ENCODE results near the gene LDHB.

The LDHB gene

GRCh38 chr12:21657326-21658077 is at the start of gene LDHB (continued):
- TF ChIP-seq BCL6B (tag by site-specific recombination; IDR thresholded peaks at IDR 0.05), result no peak
- 0 out of 2 replicates have a peak, but pooled peaks have one; percentile 22 for TF ChIP-seq ZNF596 (tag by site-specific recombination; IDR thresholded peaks at IDR 0.05)
- no peak for TF ChIP-seq ZFP69B (tag by site-specific recombination; IDR thresholded peaks at IDR 0.05)
- TF ChIP-seq ZNF26 (tag by site-specific recombination; IDR thresholded peaks at IDR 0.05), result no peak
- no peak for TF ChIP-seq ZNF658 (tag by site-specific recombination; IDR thresholded peaks at IDR 0.05)
- 0 out of 2 replicates have a peak, but pooled peaks have one; percentile 31 for TF ChIP-seq REST (tag by site-specific recombination; IDR thresholded peaks at IDR 0.05)
- TF ChIP-seq ZNF776 (tag by site-specific recombination; IDR thresholded peaks at IDR 0.05; ENCODE audit: borderline replicate concordance), result no peak
- TF ChIP-seq ZNF223 (tag by site-specific recombination; IDR thresholded peaks at IDR 0.05), result no peak
- peak; percentile 28; the same call in 1 of the 2 replicates for TF ChIP-seq ZBTB20 (tag by site-specific recombination; IDR thresholded peaks at IDR 0.05)
- TF ChIP-seq, protein P1, sequence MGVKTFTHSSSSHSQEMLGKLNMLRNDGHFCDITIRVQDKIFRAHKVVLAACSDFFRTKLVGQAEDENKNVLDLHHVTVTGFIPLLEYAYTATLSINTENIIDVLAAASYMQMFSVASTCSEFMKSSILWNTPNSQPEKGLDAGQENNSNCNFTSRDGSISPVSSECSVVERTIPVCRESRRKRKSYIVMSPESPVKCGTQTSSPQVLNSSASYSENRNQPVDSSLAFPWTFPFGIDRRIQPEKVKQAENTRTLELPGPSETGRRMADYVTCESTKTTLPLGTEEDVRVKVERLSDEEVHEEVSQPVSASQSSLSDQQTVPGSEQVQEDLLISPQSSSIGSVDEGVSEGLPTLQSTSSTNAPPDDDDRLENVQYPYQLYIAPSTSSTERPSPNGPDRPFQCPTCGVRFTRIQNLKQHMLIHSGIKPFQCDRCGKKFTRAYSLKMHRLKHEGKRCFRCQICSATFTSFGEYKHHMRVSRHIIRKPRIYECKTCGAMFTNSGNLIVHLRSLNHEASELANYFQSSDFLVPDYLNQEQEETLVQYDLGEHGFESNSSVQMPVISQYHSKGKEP (tag by site-specific recombination; IDR thresholded peaks at IDR 0.05), result no peak
- no peak for TF ChIP-seq RBAK (tag by site-specific recombination; IDR thresholded peaks at IDR 0.05)
- no peak for TF ChIP-seq ZNF558 (tag by site-specific recombination; IDR thresholded peaks at IDR 0.05)
- TF ChIP-seq, protein P2, sequence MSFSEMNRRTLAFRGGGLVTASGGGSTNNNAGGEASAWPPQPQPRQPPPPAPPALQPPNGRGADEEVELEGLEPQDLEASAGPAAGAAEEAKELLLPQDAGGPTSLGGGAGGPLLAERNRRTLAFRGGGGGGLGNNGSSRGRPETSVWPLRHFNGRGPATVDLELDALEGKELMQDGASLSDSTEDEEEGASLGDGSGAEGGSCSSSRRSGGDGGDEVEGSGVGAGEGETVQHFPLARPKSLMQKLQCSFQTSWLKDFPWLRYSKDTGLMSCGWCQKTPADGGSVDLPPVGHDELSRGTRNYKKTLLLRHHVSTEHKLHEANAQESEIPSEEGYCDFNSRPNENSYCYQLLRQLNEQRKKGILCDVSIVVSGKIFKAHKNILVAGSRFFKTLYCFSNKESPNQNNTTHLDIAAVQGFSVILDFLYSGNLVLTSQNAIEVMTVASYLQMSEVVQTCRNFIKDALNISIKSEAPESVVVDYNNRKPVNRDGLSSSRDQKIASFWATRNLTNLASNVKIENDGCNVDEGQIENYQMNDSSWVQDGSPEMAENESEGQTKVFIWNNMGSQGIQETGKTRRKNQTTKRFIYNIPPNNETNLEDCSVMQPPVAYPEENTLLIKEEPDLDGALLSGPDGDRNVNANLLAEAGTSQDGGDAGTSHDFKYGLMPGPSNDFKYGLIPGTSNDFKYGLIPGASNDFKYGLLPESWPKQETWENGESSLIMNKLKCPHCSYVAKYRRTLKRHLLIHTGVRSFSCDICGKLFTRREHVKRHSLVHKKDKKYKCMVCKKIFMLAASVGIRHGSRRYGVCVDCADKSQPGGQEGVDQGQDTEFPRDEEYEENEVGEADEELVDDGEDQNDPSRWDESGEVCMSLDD (tag by site-specific recombination; IDR thresholded peaks at IDR 0.05), result 0 out of 2 replicates have a peak, but pooled peaks have one; percentile 56
- TF ChIP-seq AEBP2 (tag by site-specific recombination; IDR thresholded peaks at IDR 0.05; ENCODE audit: borderline replicate concordance), result no peak
- no peak for TF ChIP-seq ZNF121 (tag by site-specific recombination; IDR thresholded peaks at IDR 0.05)
- TF ChIP-seq ZNF202 (tag by site-specific recombination; IDR thresholded peaks at IDR 0.05; ENCODE audit: borderline replicate concordance), result no peak
- no peak for TF ChIP-seq ZNF530 (tag by site-specific recombination; IDR thresholded peaks at IDR 0.05; ENCODE audit: low read depth)
- TF ChIP-seq ZNF629 (tag by site-specific recombination; IDR thresholded peaks at IDR 0.05), result no peak; the same call in 1 of the 2 replicates
- peak; percentile 74 for TF ChIP-seq ZNF600 (tag by site-specific recombination; IDR thresholded peaks at IDR 0.05)
- TF ChIP-seq ZNF654 (tag by site-specific recombination; IDR thresholded peaks at IDR 0.05; ENCODE audit: low read depth), result no peak
- TF ChIP-seq ZNF16 (tag by site-specific recombination; IDR thresholded peaks at IDR 0.05; ENCODE audit: low read depth), result no peak
- TF ChIP-seq, protein P3, sequence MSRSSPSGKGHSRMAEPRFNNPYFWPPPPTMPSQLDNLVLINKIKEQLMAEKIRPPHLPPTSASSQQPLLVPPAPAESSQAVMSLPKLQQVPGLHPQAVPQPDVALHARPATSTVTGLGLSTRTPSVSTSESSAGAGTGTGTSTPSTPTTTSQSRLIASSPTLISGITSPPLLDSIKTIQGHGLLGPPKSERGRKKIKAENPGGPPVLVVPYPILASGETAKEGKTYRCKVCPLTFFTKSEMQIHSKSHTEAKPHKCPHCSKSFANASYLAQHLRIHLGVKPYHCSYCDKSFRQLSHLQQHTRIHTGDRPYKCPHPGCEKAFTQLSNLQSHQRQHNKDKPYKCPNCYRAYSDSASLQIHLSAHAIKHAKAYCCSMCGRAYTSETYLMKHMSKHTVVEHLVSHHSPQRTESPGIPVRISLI (tag by site-specific recombination; IDR thresholded peaks at IDR 0.05), result no peak
- TF ChIP-seq ZBTB17 (tag by site-specific recombination; IDR thresholded peaks at IDR 0.05), result peak; percentile 77; the same call in 1 of the 2 replicates
- no peak for TF ChIP-seq ZNF146 (tag by site-specific recombination; IDR thresholded peaks at IDR 0.05)
